PC-9 (cell line): Measurements from ENCODE around the gene LBP. TPM values are rescaled to one million over a fixed set of nuclear protein-coding genes. Genes with fewer than 3 reads are reported as not detected.

Source experiments
- Bru-seq: library from RNA; stranded (reverse); fragments of 400-500 nt; gene quantifications from one replicate; lab custom pipeline; 2021; lab: Mats Ljungman, UMichigan
- BruChase-seq, 2 experiments: library from RNA; stranded (reverse); fragments of 400-500 nt; gene quantifications; one replicate each; lab custom pipeline; 2021; lab: Mats Ljungman, UMichigan
- BruUV-seq: library from RNA; stranded (reverse); fragments of 400-500 nt; replicated peaks from 2 replicates; lab custom pipeline; 2021; lab: Mats Ljungman, UMichigan
- CTCF ChIA-PET: fragments of 300-600 bp; sonication (Branson Sonifier 250); formaldehyde crosslinking; loops from one replicate; lab custom pipeline; 2022; ENCODE audit warnings: antibody characterized with exemption; lab: Charles Lee
- POLR2A ChIA-PET: fragments of 300-600 bp; sonication (Branson Sonifier 250); formaldehyde crosslinking; loops from one replicate; lab custom pipeline; 2022; ENCODE audit warnings: antibody characterized with exemption; ENCODE audit not compliant: unreplicated experiment; lab: Charles Lee
- DNase-seq, 2 experiments: peaks; one replicate each; pipeline versions ENCODE4 v3.0.0 to v3.0.0-alpha.2; 2015 to 2022; ENCODE audit warnings: mixed read lengths in 1 of 2
- H2AFZ ChIP-seq: fragments of 200-600 bp; sonication (generic); 2 replicates; pipeline ENCODE4 v1.8.1; 2017; ENCODE audit warnings: antibody characterized with exemption
- H3F3A ChIP-seq: fragments of 200-600 bp; sonication (generic); 2 replicates; pipeline ENCODE4 v1.8.1; 2017; ENCODE audit warnings: antibody characterized with exemption, mild to moderate bottlenecking, low read depth; ENCODE audit not compliant: insufficient read depth
- H3K27ac ChIP-seq: fragments of 200-600 bp; sonication (generic); 2 replicates; pipeline ENCODE4 v1.6.1; 2016; ENCODE audit warnings: mixed run types
- H3K27me3 ChIP-seq: fragments of 200-600 bp; sonication (generic); 2 replicates; pipeline ENCODE4 v1.6.1; 2016; ENCODE audit warnings: low read depth, mixed run types; ENCODE audit not compliant: insufficient read depth
- H3K36me3 ChIP-seq: fragments of 200-600 bp; sonication (generic); 2 replicates; pipeline ENCODE4 v1.6.1; 2016; ENCODE audit warnings: low read depth, mixed run types
- H3K4me1 ChIP-seq: fragments of 200-600 bp; sonication (generic); replicated peaks from 2 replicates; pipeline ENCODE4 v1.6.1; 2016; ENCODE audit warnings: mixed run types; ENCODE audit not compliant: insufficient read depth
- H3K4me2 ChIP-seq: fragments of 200-600 bp; sonication (generic); 2 replicates; pipeline ENCODE4 v1.6.1; 2017; ENCODE audit warnings: mixed run types
- H3K4me3 ChIP-seq: fragments of 200-600 bp; sonication (generic); 2 replicates; pipeline ENCODE4 v1.6.1; 2016; ENCODE audit warnings: mixed run types
- H3K79me2 ChIP-seq: fragments of 200-600 bp; sonication (generic); 2 replicates; pipeline ENCODE4 v1.6.1; 2017; ENCODE audit warnings: low read depth, mixed run types
- H3K9me2 ChIP-seq: fragments of 200-600 bp; sonication (generic); 2 replicates; pipeline ENCODE4 v1.8.1; 2017; ENCODE audit warnings: mild to moderate bottlenecking; ENCODE audit not compliant: insufficient read depth
- H3K9me3 ChIP-seq: fragments of 200-600 bp; sonication (generic); 2 replicates; pipeline ENCODE4 v1.8.1; 2016; ENCODE audit warnings: low read depth; ENCODE audit not compliant: insufficient read depth
- H4K20me1 ChIP-seq: fragments of 200-600 bp; sonication (generic); 2 replicates; pipeline ENCODE4 v1.8.1; 2017; ENCODE audit not compliant: insufficient read depth
- EZH2 ChIP-seq: fragments of 200-600 bp; sonication (generic); IDR thresholded peaks from 2 replicates; pipeline ENCODE4 v1.8.0; 2017; ENCODE audit warnings: antibody characterized with exemption, low read depth
- intact Hi-C: fragments of 100-400 bp; cut with micrococcal nuclease; formaldehyde crosslinking; loops from one replicate; pipeline ENCODE4 v1.10.0; 2022; ENCODE audit not compliant: unreplicated experiment
- long read RNA-seq: library from polyadenylated mRNA; stranded (forward); transcript quantifications from one replicate; pipeline ENCODE4 v2.0.0, GENCODE V29; 2022
- total RNA-seq: library from RNA; stranded (reverse); gene quantifications from 2 replicates; pipeline ENCODE4 v1.2.3, GENCODE V29; 2021
- TF ChIP-seq, protein P1 (sequence below): fragments of 200-600 bp; sonication (generic); conservative IDR thresholded peaks from 2 replicates; pipeline ENCODE4 v1.6.1; 2017; ENCODE audit warnings: mixed run types, antibody characterized with exemption, mild to moderate bottlenecking, moderate library complexity

LBP gene
- not detected in 2 replicates for total RNA-seq
- Bru-seq, nascent RNA: not detected
- not detected for BruChase-seq, experiment 1, labeled RNA remaining after a 2-hour chase
- BruChase-seq, experiment 2, labeled RNA remaining after a 6-hour chase: percentile 3 among the genes with signal in this experiment
- long read RNA-seq: 0 reads

- Histone ChIP-seq H3K9me3 (no peaks in the 10 kb centered on the region), H3K4me2 (no peak within 1 kb of the TSS), H3F3A (no peaks in the 10 kb centered on the region), H3K9me2 (no peaks in the 10 kb centered on the region), H3K4me3 (no peak within 1 kb of the TSS), H2AFZ (no peak within 1 kb of the TSS), H3K4me1 (no peaks in the 10 kb centered on the region), H4K20me1 (no peaks in the 10 kb centered on the region), H3K27ac (no peak within 1 kb of the TSS), H3K79me2 (no peaks in the 10 kb centered on the region), H3K36me3 (no peaks in the 10 kb centered on the region), H3K27me3 (peaks cover 51% of the 10 kb centered on the region)
- intact Hi-C loops: no loop called here
- BruUV-seq: no TSS peak
- POLR2A ChIA-PET: no interaction called here
- DNase-seq: no peak
- TF ChIP-seq, protein P1, sequence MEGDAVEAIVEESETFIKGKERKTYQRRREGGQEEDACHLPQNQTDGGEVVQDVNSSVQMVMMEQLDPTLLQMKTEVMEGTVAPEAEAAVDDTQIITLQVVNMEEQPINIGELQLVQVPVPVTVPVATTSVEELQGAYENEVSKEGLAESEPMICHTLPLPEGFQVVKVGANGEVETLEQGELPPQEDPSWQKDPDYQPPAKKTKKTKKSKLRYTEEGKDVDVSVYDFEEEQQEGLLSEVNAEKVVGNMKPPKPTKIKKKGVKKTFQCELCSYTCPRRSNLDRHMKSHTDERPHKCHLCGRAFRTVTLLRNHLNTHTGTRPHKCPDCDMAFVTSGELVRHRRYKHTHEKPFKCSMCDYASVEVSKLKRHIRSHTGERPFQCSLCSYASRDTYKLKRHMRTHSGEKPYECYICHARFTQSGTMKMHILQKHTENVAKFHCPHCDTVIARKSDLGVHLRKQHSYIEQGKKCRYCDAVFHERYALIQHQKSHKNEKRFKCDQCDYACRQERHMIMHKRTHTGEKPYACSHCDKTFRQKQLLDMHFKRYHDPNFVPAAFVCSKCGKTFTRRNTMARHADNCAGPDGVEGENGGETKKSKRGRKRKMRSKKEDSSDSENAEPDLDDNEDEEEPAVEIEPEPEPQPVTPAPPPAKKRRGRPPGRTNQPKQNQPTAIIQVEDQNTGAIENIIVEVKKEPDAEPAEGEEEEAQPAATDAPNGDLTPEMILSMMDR: no peak
- no peak for TF ChIP-seq EZH2
- CTCF ChIA-PET: no interaction called here
Measured at GRCh38 chr20:38346247-38346651, at the start of gene LBP. TSS of gene LBP (plus strand) at chr20:38346482. CDS start at chr20:38346517, 35 bp downstream.

- DNase-seq: no peak
- Histone ChIP-seq H3K27me3 (0 out of 2 replicates have a peak, but pooled peaks cover under 1% of the 10 kb centered on the region), H3K9me2 (no peaks in the 10 kb centered on the region), H3K27ac (no peak overlapping the region), H3F3A (0 out of 2 replicates have a peak, but pooled peaks cover under 1% of the 10 kb centered on the region), H3K9me3 (no peaks in the 10 kb centered on the region), H3K4me2 (no peak overlapping the region), H3K4me1 (peaks cover 14% of the 10 kb centered on the region), H3K79me2 (no peaks in the 10 kb centered on the region), H4K20me1 (no peaks in the 10 kb centered on the region), H3K4me3 (no peak overlapping the region), H3K36me3 (no peaks in the 10 kb centered on the region), H2AFZ (no peak overlapping the region)
- CTCF ChIA-PET: no interaction called here
- no TSS peak for BruUV-seq
- TF ChIP-seq, protein P1: no peak
- no peak for TF ChIP-seq EZH2
- POLR2A ChIA-PET: no interaction called here
- intact Hi-C loops: no loop called here
Measured at GRCh38 chr20:38297916-38298674, 48.2 kb upstream of the LBP start.

DNA sequence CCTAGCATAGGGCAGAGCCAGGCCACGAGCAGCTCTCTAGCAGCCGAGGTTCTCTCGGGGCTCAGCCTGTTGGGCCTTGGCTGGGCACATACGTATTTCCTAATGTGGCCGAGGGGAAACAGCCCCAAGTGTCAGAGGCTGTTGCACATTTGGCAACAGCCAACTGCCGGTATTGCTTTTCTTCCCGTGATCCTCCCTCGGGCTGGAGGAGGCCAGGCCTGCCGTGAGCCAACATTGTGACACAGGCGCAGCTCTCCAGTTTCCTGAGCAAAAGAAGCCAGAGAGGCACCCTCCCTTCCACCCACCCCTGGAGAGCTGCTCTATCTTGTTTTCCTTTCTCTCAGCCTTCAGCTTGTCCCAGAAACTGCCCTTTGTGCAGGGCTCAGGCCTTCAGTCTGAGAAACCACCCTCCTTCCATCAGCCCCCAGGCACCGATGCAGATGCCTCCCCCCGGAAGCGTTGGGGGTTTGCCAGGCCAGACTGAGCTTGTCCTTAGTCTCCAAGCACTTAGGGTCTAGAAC, 47.5 kb upstream of the LBP start:
- no peak for DNase-seq
- ChIA-PET CTCF (no interaction called here), POLR2A (no interaction called here)
- 0 out of 2 replicates have a peak, but pooled peaks cover 4% of the 10 kb centered on the region for H3F3A ChIP-seq
- H3K27ac ChIP-seq: no peak overlapping the region
- no peaks in the 10 kb centered on the region for H3K79me2 ChIP-seq
- no peaks in the 10 kb centered on the region for H3K9me3 ChIP-seq
- no peaks in the 10 kb centered on the region for H3K36me3 ChIP-seq
- H4K20me1 ChIP-seq: no peaks in the 10 kb centered on the region
- H3K4me3 ChIP-seq: no peak overlapping the region
- H3K27me3 ChIP-seq: 0 out of 2 replicates have a peak, but pooled peaks cover 4% of the 10 kb centered on the region
- intact Hi-C loops: no loop called here
- BruUV-seq: no TSS peak
- TF ChIP-seq, protein P1: no peak
- H3K4me1 ChIP-seq: peaks cover 14% of the 10 kb centered on the region
- no peak overlapping the region for H3K4me2 ChIP-seq
- no peaks in the 10 kb centered on the region for H3K9me2 ChIP-seq
- H2AFZ ChIP-seq: no peak overlapping the region
